ENCODE data around the gene BRMS1L. TPM values are rescaled to one million over a fixed set of nuclear protein-coding genes. Genes with fewer than 3 reads are reported as not detected.
"Not testable (repeated sequence)": the region's sequence is repeated elsewhere in the genome, so short reads cannot be mapped to it uniquely, and the experiment has no call there.

Gene BRMS1L
- total RNA-seq, 2 experiments from 2014 or later: 6.1 to 9.2 TPM

DNA sequence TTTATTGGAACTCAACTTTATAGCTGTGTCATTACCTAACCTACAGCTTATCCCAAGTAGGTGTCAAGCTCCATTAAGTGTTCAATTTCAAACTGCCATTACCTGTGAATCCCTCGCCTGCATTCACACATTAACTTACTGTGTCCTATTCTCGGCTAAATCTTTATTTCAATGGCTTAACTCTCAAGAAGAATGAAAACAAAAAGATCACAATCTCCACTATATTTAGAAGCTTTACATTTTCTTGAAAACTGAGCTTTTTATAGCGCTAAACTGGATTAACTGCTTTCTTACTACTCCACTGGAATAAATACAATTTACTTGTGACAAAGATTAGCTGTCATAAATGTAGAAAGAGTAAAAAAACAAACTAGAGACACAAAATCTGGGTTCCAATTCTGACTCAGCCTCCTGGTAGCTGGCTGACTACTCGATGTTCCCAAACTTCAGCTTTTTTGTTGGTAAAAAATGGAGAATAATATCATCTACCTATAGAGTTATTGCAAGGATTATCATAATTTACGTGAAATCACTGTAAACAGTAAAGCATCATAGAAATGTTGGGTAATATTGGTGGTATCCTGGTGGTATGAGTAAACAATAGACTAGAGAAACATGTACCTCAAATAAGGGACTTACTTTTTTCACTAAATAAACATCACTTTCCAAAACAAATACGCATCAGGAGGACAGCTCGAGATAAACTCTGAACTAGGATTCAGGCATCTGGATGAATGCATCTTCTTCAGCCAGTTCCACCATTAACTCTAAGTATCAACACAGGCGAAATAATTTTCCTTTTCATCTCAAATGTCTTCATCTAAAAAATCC is 18.8 kb upstream of the BRMS1L start:
- Mint-ChIP-seq H3K9me3 (no peaks in the 10 kb centered on the region), H3K4me1 (ENCODE audit: low read depth) (peaks cover 50% of the 10 kb centered on the region), H3K4me3 (peak overlapping the region; percentile 99), H3K27ac (peak overlapping the region; percentile 88), H3K36me3 (ENCODE audit: low read depth) (peaks cover 20% of the 10 kb centered on the region), H3K27me3 (no peaks in the 10 kb centered on the region)
- DNase-seq (no peak), ATAC-seq (ENCODE audit: poor library complexity) (no peak)
- ChIA-PET CTCF (interaction anchor here (0.6 to 2.9 kb wide), 3 partner anchors 11 to 368 kb away, joined by 3 to 12 read pairs (median 5); no protein-coding TSS in a partner anchor), POLR2A (interaction anchor here (4.0 kb wide), 1 partner anchor 19 kb away, joined by 42 read pairs; the partner anchor contains the start of gene BRMS1L)
- intact Hi-C loops (cut with DNase I, micrococcal nuclease): loop anchor here (5.0 to 10.0 kb wide), 4 partner anchors 40 to 1273 kb away; partner anchors contain the start of genes EAPP (in 1 of the 2), NFKBIA (in 1 of the 2), PPP2R3C (in 1 of the 2) and PRORP (in 1 of the 2)
- H3K4me3 ChIP-seq (ENCODE audit: low read length): no peak overlapping the region
- TF ChIP-seq, protein P1, sequence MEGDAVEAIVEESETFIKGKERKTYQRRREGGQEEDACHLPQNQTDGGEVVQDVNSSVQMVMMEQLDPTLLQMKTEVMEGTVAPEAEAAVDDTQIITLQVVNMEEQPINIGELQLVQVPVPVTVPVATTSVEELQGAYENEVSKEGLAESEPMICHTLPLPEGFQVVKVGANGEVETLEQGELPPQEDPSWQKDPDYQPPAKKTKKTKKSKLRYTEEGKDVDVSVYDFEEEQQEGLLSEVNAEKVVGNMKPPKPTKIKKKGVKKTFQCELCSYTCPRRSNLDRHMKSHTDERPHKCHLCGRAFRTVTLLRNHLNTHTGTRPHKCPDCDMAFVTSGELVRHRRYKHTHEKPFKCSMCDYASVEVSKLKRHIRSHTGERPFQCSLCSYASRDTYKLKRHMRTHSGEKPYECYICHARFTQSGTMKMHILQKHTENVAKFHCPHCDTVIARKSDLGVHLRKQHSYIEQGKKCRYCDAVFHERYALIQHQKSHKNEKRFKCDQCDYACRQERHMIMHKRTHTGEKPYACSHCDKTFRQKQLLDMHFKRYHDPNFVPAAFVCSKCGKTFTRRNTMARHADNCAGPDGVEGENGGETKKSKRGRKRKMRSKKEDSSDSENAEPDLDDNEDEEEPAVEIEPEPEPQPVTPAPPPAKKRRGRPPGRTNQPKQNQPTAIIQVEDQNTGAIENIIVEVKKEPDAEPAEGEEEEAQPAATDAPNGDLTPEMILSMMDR (IDR thresholded peaks at IDR 0.05): no peak
- peaks cover 17% of the 10 kb centered on the region for H3K4me1 ChIP-seq (ENCODE audit: insufficient read depth, low read length)
- no peaks in the 10 kb centered on the region for H3K9me3 ChIP-seq (ENCODE audit: control insufficient read depth in 1 of 2, insufficient read depth in 1 of 2, low read length in 2 of 2)
- H3K27ac ChIP-seq (ENCODE audit: low read depth in 1 of 2, low read length in 2 of 2): no peak overlapping the region
- H3K36me3 ChIP-seq (ENCODE audit: insufficient read depth, low read length): peaks cover 5% of the 10 kb centered on the region
- no peaks in the 10 kb centered on the region for H3K27me3 ChIP-seq (ENCODE audit: control insufficient read depth in 1 of 2, insufficient read depth in 2 of 2, low read length in 2 of 2)

DNA sequence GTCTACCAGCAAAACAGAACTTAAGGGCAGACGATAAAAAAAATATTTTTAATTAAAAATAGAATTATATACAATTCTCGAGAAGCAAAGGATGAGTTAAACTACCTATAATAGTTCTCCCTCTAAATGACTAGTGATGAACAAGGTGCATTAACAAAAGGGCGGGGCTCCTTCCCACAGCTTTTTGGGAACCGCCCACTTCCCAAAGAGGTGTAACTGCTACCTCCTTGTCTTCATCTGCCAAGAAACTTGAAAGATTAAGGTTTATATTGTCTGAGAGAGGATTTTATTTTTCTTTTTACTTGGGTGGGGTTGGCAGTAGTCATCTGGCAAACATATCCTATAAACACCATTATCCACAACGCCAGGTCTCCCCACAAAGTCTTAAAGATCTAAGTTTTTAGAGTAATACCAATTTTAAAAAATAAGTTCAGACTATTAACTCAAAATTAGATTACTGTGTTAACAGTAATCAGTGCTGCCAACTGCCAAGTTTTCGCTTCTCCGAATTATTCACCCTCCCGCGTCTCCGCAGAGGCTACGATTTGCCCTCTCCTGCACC is 18.0 kb upstream of the BRMS1L start:
- ChIA-PET CTCF (interaction anchor here (1.0 to 2.9 kb wide), 2 partner anchors 10 to 90 kb away, joined by 3 to 12 read pairs; no protein-coding TSS in a partner anchor), POLR2A (interaction anchor here (4.0 kb wide), 1 partner anchor 18 kb away, joined by 42 read pairs; the partner anchor contains the start of gene BRMS1L)
- Histone ChIP-seq H3K36me3 (ENCODE audit: insufficient read depth, low read length) (peaks cover 5% of the 10 kb centered on the region), H3K4me3 (ENCODE audit: low read length) (peak overlapping the region; percentile 85), H3K4me1 (ENCODE audit: insufficient read depth, low read length) (peaks cover 17% of the 10 kb centered on the region), H3K27ac (ENCODE audit: low read depth in 1 of 2, low read length in 2 of 2) (peak overlapping the region; percentile 75 to 88), H3K27me3 (ENCODE audit: control insufficient read depth in 1 of 2, insufficient read depth in 2 of 2, low read length in 2 of 2) (no peaks in the 10 kb centered on the region), H3K9me3 (ENCODE audit: control insufficient read depth in 1 of 2, insufficient read depth in 1 of 2, low read length in 2 of 2) (no peaks in the 10 kb centered on the region)
- TF ChIP-seq, protein P1 (IDR thresholded peaks at IDR 0.05): no peak
- no peaks in the 10 kb centered on the region for H3K9me3 Mint-ChIP-seq
- ATAC-seq (ENCODE audit: poor library complexity) (no peak), DNase-seq (peak in 6 of 14 experiments; percentile 15 to 53 (median 40))
- H3K27me3 Mint-ChIP-seq: no peaks in the 10 kb centered on the region
- H3K4me3 Mint-ChIP-seq: peak overlapping the region; percentile 99
- intact Hi-C loops (cut with DNase I, micrococcal nuclease): loop anchor here (2.0 to 10.0 kb wide), 5 partner anchors 41 to 1273 kb away; partner anchors contain the start of genes EAPP (in 1 of the 2), NFKBIA (in 1 of the 2), PPP2R3C (in 1 of the 2) and PRORP (in 1 of the 2)
- H3K27ac Mint-ChIP-seq: peak overlapping the region; percentile 88
- peaks cover 44% of the 10 kb centered on the region for H3K4me1 Mint-ChIP-seq (ENCODE audit: low read depth)
- H3K36me3 Mint-ChIP-seq (ENCODE audit: low read depth): peaks cover 12% of the 10 kb centered on the region

DNA sequence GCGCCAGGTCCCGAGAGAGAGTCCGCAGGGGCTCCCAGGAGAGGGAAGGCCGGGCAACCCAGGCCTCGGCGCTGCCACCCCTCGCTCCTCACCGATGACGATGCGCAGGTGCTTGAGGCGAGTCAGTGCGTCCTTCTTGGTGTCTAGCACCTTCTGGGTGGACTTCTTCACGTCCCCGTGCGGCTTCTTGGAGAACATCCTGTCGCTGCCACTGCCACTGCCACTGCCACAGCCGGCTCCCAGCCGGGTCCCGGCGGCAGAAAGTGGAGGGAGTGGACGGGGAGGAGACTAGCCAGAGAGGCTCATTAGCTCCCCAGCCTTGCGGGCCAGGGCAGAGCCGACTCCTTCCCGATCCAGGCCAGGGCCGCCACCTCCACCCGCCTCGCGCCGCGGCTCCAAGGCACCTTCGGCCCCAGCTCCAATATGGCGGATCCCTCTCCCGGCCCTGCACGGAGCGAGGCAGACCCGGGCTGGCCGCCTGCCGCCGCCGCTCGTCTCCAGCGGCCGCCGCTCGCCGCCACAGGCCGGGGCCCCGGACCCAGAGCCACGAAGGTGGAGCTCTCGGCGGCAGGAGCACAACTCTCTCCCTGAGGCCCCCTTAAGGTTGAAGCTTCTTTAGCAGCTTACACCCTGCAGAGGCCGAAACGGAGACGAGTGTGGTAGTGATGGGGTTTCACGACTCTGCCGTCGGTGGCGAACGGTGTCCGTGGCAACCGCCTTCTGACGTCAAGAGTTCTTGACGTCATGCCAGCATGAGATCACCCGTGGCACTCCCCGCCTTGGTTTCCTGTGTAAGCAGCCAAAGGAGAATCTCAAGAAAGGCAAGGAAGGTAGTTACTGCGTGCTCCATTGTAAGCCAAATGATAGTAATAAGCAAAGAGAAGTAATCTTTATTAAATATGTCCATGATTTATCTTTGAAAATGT is 17.2 kb upstream of the BRMS1L start, which contains the start of gene RALGAPA1:
RALGAPA1 (minus strand) TSS at position 658 of the 926 bp plus-strand sequence; CDS start at position 198, 460 bp downstream.
- POLR2A ChIA-PET: interaction anchor here (1.0 to 4.0 kb wide), 3 partner anchors 9 to 512 kb away, joined by 4 to 42 read pairs (median 4); partner anchors contain the start of genes BRMS1L and MBIP

More for the DNA sequence above, 17.2 kb upstream of the BRMS1L start, which contains the start of gene RALGAPA1:
- intact Hi-C loops (cut with DNase I, micrococcal nuclease): loop anchor here (1.0 to 10.0 kb wide), 6 partner anchors 17 to 1274 kb away; partner anchors contain the start of genes BRMS1L (in 1 of the 2), EAPP (in 1 of the 2), NFKBIA (in 1 of the 2) and PPP2R3C (in 1 of the 2)
- Mint-ChIP-seq H3K4me3 (peak within 1 kb of the TSS; percentile 99), H3K36me3 (ENCODE audit: low read depth) (peaks cover 11% of the 10 kb centered on the region), H3K27ac (peak within 1 kb of the TSS; percentile 88), H3K4me1 (ENCODE audit: low read depth) (peaks cover 42% of the 10 kb centered on the region)
- not testable (repeated sequence) for H3K27me3 ChIP-seq (ENCODE audit: control insufficient read depth in 1 of 2, insufficient read depth in 2 of 2, low read length in 2 of 2); H3K9me3 ChIP-seq (ENCODE audit: control insufficient read depth in 1 of 2, insufficient read depth in 1 of 2, low read length in 2 of 2); H3K9me3 Mint-ChIP-seq; H3K36me3 ChIP-seq (ENCODE audit: insufficient read depth, low read length); H3K27me3 Mint-ChIP-seq
- peak; percentile 85 to 99 (median 92) for DNase-seq
- H3K27ac ChIP-seq (ENCODE audit: low read depth in 1 of 2, low read length in 2 of 2): peak within 1 kb of the TSS; percentile 75 to 88
- H3K4me1 ChIP-seq (ENCODE audit: insufficient read depth, low read length): peaks cover 13% of the 10 kb centered on the region
- CTCF ChIA-PET: interaction anchor here (0.7 to 1.3 kb wide), 5 partner anchors 10 to 199 kb away, joined by 3 to 7 read pairs (median 3); partner anchors contain the start of gene BRMS1L
- ATAC-seq (ENCODE audit: poor library complexity): peak; percentile 94
- peak within 1 kb of the TSS; percentile 85 for H3K4me3 ChIP-seq (ENCODE audit: low read length)
